GM23338 (cell line): Measurements from ENCODE around the gene ADAM30. TPM values are rescaled to one million over a fixed set of nuclear protein-coding genes. Genes with fewer than 3 reads are reported as not detected.

Experiments used
- ATAC-seq: fragments of 200-7000 bp; cut with Tn5 transposase; 3 replicates; pipeline ENCODE4 v1.9.1; 2020
- DNase-seq: peaks from one replicate; pipeline ENCODE4 v3.0.0-alpha.2; 2015; ENCODE audit warnings: low spot score
- H2AFZ ChIP-seq: fragments of 200-600 bp; sonication (generic); 2 replicates; pipeline ENCODE4 v1.8.0; 2016; ENCODE audit warnings: antibody characterized with exemption, mild to moderate bottlenecking, moderate library complexity
- H3F3A ChIP-seq: fragments of 200-600 bp; sonication (generic); replicated peaks from 2 replicates; pipeline ENCODE4 v1.8.0; 2017; ENCODE audit warnings: antibody characterized with exemption, mixed run types, low read depth
- H3K27ac ChIP-seq: fragments of 200-600 bp; sonication (generic); 2 replicates; pipeline ENCODE4 v1.6.1; 2016; ENCODE audit warnings: low read depth
- H3K27me3 ChIP-seq: fragments of 200-600 bp; sonication (generic); 2 replicates; pipeline ENCODE4 v1.8.0; 2016; ENCODE audit warnings: mild to moderate bottlenecking, mixed run types, moderate library complexity; ENCODE audit not compliant: insufficient read depth
- H3K36me3 ChIP-seq: fragments of 200-600 bp; sonication (generic); 2 replicates; pipeline ENCODE4 v1.8.0; 2016; ENCODE audit warnings: mild to moderate bottlenecking; ENCODE audit not compliant: insufficient read depth
- H3K4me1 ChIP-seq: fragments of 200-600 bp; sonication (generic); 2 replicates; pipeline ENCODE4 v1.8.0; 2016; ENCODE audit warnings: mild to moderate bottlenecking, moderate library complexity; ENCODE audit not compliant: insufficient read depth
- H3K4me2 ChIP-seq: fragments of 200-600 bp; sonication (generic); 2 replicates; pipeline ENCODE4 v1.7.1; 2017; ENCODE audit warnings: mixed run types
- H3K4me3 ChIP-seq: fragments of 200-600 bp; sonication (generic); 2 replicates; pipeline ENCODE4 v1.6.1; 2016; ENCODE audit warnings: mixed run types
- H3K79me2 ChIP-seq: fragments of 200-600 bp; sonication (generic); replicated peaks from 2 replicates; pipeline ENCODE4 v1.8.0; 2017; ENCODE audit warnings: mild to moderate bottlenecking; ENCODE audit not compliant: insufficient read depth
- H3K9me2 ChIP-seq: fragments of 200-600 bp; sonication (generic); 2 replicates; pipeline ENCODE4 v1.8.0; 2017; ENCODE audit not compliant: insufficient read depth
- H4K20me1 ChIP-seq: fragments of 200-600 bp; sonication (generic); replicated peaks from 2 replicates; pipeline ENCODE4 v1.8.0; 2017; ENCODE audit warnings: mild to moderate bottlenecking; ENCODE audit not compliant: insufficient read depth
- H3K27ac Mint-ChIP-seq: 2 replicates; pipeline ENCODE4 v1.8.0; 2020; ENCODE audit warnings: inconsistent platforms, mild to moderate bottlenecking, moderate library complexity, mixed read lengths
- H3K27me3 Mint-ChIP-seq: 3 replicates; pipeline ENCODE4 v1.8.0; 2022; ENCODE audit warnings: low read depth, mild to moderate bottlenecking, moderate library complexity, mixed read lengths, inconsistent platforms; ENCODE audit not compliant: insufficient read depth, poor library complexity
- H3K36me3 Mint-ChIP-seq: 3 replicates; pipeline ENCODE4 v1.8.0; 2021; ENCODE audit warnings: low read depth, mild to moderate bottlenecking, inconsistent platforms, moderate library complexity, mixed read lengths
- H3K4me1 Mint-ChIP-seq: 3 replicates; pipeline ENCODE4 v1.8.0; 2020; ENCODE audit warnings: mild to moderate bottlenecking, inconsistent platforms, mixed read lengths
- H3K4me3 Mint-ChIP-seq: 3 replicates; pipeline ENCODE4 v1.8.0; 2021; ENCODE audit warnings: moderate library complexity, mild to moderate bottlenecking, inconsistent platforms, mixed read lengths
- H3K9me3 Mint-ChIP-seq: 3 replicates; pipeline ENCODE4 v1.8.0; 2020; ENCODE audit warnings: moderate library complexity, mild to moderate bottlenecking, inconsistent platforms, mixed read lengths
- ETS1 ChIP-seq: IDR thresholded peaks from 2 replicates; pipeline ENCODE4 v1.6.1; 2016; ENCODE audit warnings: antibody characterized with exemption
- NANOG ChIP-seq: IDR thresholded peaks from 2 replicates; pipeline ENCODE4 v1.6.1; 2016; ENCODE audit warnings: antibody characterized with exemption, borderline replicate concordance
- ZNF462 ChIP-seq: fragments of 250-450 bp; sonication (Bioruptor Pico); IDR thresholded peaks from 2 replicates; pipeline ENCODE4 v1.5.0; 2020; ENCODE audit warnings: mild to moderate bottlenecking, moderate library complexity
- polyA plus RNA-seq: library from polyadenylated mRNA; unstranded; fragments of >200 nt; fragmentation: Nextera tagmentation; extraction: Ambion mirVana; gene quantifications from 2 replicates; pipeline ENCODE4 v1.2.1, GENCODE V29; 2016
- total RNA-seq: library from RNA; depleted of rRNA; stranded (reverse); fragments of >200 nt; shearing (Covaris generic); gene quantifications from 2 replicates; pipeline ENCODE4 v1.2.3, GENCODE V29; 2014

ADAM30 gene
- total and polyA plus RNA-seq, 2 experiments from 2014 or later = not detected

- no peak for TF ChIP-seq ZNF462 (CRISPR knock-in tag)
- TF ChIP-seq ETS1 = no peak
These were observed 18.1 kb downstream of the ADAM30 start (continued) for GRCh38 chr1:119878171-119878570.

- DNase-seq (no peak), ATAC-seq (no peak)
- Mint-ChIP-seq H3K4me1 (peaks cover 6% of the 10 kb centered on the region), H3K9me3 (no peaks in the 10 kb centered on the region), H3K36me3 (no peaks in the 10 kb centered on the region), H3K4me3 (no peak overlapping the region), H3K27me3 (no peaks in the 10 kb centered on the region), H3K27ac (no peak overlapping the region)
- H3K36me3 ChIP-seq = no peaks in the 10 kb centered on the region
- no peak overlapping the region for H2AFZ ChIP-seq
- no peaks in the 10 kb centered on the region for H3K27me3 ChIP-seq
- no peaks in the 10 kb centered on the region for H3K4me1 ChIP-seq
- no peaks in the 10 kb centered on the region for H4K20me1 ChIP-seq
- H3K79me2 ChIP-seq = no peaks in the 10 kb centered on the region
- H3K27ac ChIP-seq = no peak overlapping the region
- no peaks in the 10 kb centered on the region for H3K9me2 ChIP-seq
- no peak overlapping the region for H3K4me2 ChIP-seq
- no peaks in the 10 kb centered on the region for H3F3A ChIP-seq
- no peak overlapping the region for H3K4me3 ChIP-seq
- TF ChIP-seq ETS1 (no peak), NANOG (no peak), ZNF462 (CRISPR knock-in tag) (no peak)
These were observed 22.1 kb downstream of the ADAM30 start for GRCh38 chr1:119874186-119874585.
